Measurements from ENCODE around the gene OTUD7B. TPM values are rescaled to one million over a fixed set of nuclear protein-coding genes. Genes with fewer than 3 reads are reported as not detected.

The OTUD7B gene
- total RNA-seq, 1 experiment from 2014 or later = 23.5 TPM

GRCh38 chr1:150028322-150028721, 17.8 kb upstream of the OTUD7B start:
- Mint-ChIP-seq H3K36me3 (ENCODE audit: insufficient read depth in 1 of 3, low read depth in 3 of 3) (no peaks in the 10 kb centered on the region), H3K27ac (no peak overlapping the region), H3K4me1 (no peaks in the 10 kb centered on the region), H3K9me3 (no peaks in the 10 kb centered on the region), H3K4me3 (no peak overlapping the region), H3K27me3 (ENCODE audit: low read depth) (no peaks in the 10 kb centered on the region)
- Histone ChIP-seq H3K4me1 (ENCODE audit: insufficient read depth, low read length) (no peaks in the 10 kb centered on the region), H3K18ac (ENCODE audit: insufficient read length, low read depth, low read length) (no peak overlapping the region), H3K56ac (ENCODE audit: insufficient read length, low read depth, low read length) (no peak overlapping the region), H3K9me3 (ENCODE audit: control insufficient read depth, low read depth, low read length) (no peaks in the 10 kb centered on the region), H3K79me2 (ENCODE audit: insufficient read depth, low read length) (no peaks in the 10 kb centered on the region), H3T11ph (ENCODE audit: low read length) (no peak overlapping the region), H3K4me2 (ENCODE audit: insufficient read depth, insufficient read length, low read length) (no peak overlapping the region), H2BK5ac (ENCODE audit: insufficient read length, low read length) (no peak overlapping the region), H3K79me1 (ENCODE audit: insufficient read depth, low read depth, low read length, poor library complexity, severe bottlenecking) (no peaks in the 10 kb centered on the region), H3K27me3 (ENCODE audit: insufficient read depth, low read length) (no peaks in the 10 kb centered on the region), H3K27ac (ENCODE audit: insufficient read length, low read depth, low read length) (no peak overlapping the region), H3K23ac (ENCODE audit: insufficient read length, low read depth, low read length) (no peak overlapping the region), H2BK20ac (ENCODE audit: low read depth, low read length, poor library complexity, severe bottlenecking) (no peak overlapping the region), H3K9ac (ENCODE audit: extremely low read depth, insufficient read length, low read length) (no peak overlapping the region), H3K4ac (ENCODE audit: low read depth, low read length) (no peak overlapping the region), H2BK15ac (ENCODE audit: low read depth, low read length) (no peak overlapping the region), H4K91ac (ENCODE audit: insufficient read length, low read depth, low read length) (no peak overlapping the region), H4K5ac (ENCODE audit: insufficient read length, low read depth, low read length) (no peak overlapping the region), H3K23me2 (ENCODE audit: insufficient read length, low read depth, low read length, poor library complexity, severe bottlenecking) (no peaks in the 10 kb centered on the region), H2AFZ (ENCODE audit: low read length) (no peak overlapping the region), H4K8ac (replicated peaks; ENCODE audit: insufficient read length, low read depth, low read length) (no peak overlapping the region), H2BK120ac (ENCODE audit: low read depth, low read length, poor library complexity, severe bottlenecking) (no peak overlapping the region), H3K14ac (ENCODE audit: insufficient read depth, low read length) (no peak overlapping the region), H2BK12ac (ENCODE audit: insufficient read length, low read depth, low read length) (no peak overlapping the region), H2AK5ac (ENCODE audit: insufficient read length, low read length) (no peak overlapping the region), H4K20me1 (ENCODE audit: control insufficient read depth, insufficient read depth, insufficient read length) (no peaks in the 10 kb centered on the region)
- no peak for DNase-seq
- no CpG with 5 or more reads among the region's 1 CpG for WGBS (ENCODE audit: extremely low coverage, insufficient read length, low lambda C conversion rate)
- TF ChIP-seq CTCF (conservative IDR thresholded peaks at IDR 0.05) = no peak
